Nephron progenitor cell (in vitro differentiated cells): ENCODE data around the gene MFSD2A.

Experiments
- DNase-seq: peaks from one replicate; pipeline ENCODE4 v3.0.0; 2021
- H3K27ac Mint-ChIP-seq: 2 replicates; pipeline ENCODE4 v1.8.0; 2021; ENCODE audit warnings: mild to moderate bottlenecking, moderate library complexity, mixed read lengths
- H3K27me3 Mint-ChIP-seq: 2 replicates; pipeline ENCODE4 v1.8.0; 2021; ENCODE audit warnings: mild to moderate bottlenecking, low read depth, mixed read lengths; ENCODE audit not compliant: poor library complexity
- H3K36me3 Mint-ChIP-seq: 2 replicates; pipeline ENCODE4 v1.8.0; 2021; ENCODE audit warnings: low read depth, mixed read lengths
- H3K4me1 Mint-ChIP-seq: 2 replicates; pipeline ENCODE4 v1.8.0; 2021; ENCODE audit warnings: mixed read lengths
- H3K4me3 Mint-ChIP-seq: 2 replicates; pipeline ENCODE4 v1.8.0; 2021; ENCODE audit warnings: mild to moderate bottlenecking, moderate library complexity, mixed read lengths
- H3K9me3 Mint-ChIP-seq: 2 replicates; pipeline ENCODE4 v1.8.0; 2021; ENCODE audit warnings: mild to moderate bottlenecking, moderate library complexity, mixed read lengths
- TF ChIP-seq, protein P1 (sequence below): fragments of 200-600 bp; sonication (generic); IDR thresholded peaks from 2 replicates; pipeline ENCODE4 v1.5.0; 2021; ENCODE audit warnings: antibody characterized with exemption

Gene MFSD2A

DNA sequence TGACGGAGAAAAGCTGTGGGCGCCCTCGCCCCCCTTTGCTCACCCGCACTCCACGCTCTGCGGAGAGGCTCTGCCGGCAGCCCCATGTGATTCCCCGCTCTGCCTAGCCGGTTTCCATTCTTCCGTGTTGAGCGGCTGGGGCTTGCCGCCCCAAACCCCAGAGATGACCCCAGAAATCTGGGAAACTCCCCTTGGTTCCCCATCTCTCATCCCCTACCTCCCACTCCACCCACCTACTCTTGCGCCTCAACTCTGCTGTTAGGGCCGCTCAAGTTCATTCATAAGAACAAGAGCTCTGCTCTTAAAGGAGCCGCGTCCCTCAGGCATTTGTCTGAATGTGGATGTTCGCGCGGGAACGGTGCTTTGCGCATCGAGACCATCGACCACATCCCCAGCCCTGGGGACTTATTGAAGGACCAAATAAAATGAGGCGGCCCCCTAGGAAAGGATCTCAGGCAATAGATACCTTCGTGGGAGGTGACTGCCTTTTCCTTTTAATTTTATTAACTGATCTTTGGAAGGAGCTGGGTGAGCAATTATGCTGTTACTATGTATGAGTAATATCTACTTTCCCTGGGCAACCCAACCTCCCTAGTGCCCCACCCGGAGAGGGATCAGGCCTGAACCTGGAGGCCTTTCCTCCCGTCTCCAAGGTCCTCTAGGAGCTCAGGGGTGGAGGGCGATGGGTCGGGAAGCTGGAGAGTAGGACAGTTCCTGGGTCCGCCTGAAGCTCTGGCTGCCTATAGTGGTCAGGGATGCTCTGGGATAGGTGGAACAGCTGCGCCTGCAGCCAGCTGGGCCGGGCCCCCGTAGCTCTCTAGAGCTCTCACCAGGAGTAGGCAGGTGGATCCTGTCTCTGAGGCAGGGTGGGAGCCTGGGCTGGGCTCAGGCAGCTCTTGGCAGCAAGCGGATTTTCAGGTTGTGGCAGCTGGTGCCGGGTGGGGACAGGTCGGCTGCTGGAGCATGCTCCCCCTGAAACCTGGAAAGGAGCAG is 898 bp downstream of the MFSD2A start:
- peaks cover 2% of the 10 kb centered on the region for H3K9me3 Mint-ChIP-seq
- TF ChIP-seq, protein P1, sequence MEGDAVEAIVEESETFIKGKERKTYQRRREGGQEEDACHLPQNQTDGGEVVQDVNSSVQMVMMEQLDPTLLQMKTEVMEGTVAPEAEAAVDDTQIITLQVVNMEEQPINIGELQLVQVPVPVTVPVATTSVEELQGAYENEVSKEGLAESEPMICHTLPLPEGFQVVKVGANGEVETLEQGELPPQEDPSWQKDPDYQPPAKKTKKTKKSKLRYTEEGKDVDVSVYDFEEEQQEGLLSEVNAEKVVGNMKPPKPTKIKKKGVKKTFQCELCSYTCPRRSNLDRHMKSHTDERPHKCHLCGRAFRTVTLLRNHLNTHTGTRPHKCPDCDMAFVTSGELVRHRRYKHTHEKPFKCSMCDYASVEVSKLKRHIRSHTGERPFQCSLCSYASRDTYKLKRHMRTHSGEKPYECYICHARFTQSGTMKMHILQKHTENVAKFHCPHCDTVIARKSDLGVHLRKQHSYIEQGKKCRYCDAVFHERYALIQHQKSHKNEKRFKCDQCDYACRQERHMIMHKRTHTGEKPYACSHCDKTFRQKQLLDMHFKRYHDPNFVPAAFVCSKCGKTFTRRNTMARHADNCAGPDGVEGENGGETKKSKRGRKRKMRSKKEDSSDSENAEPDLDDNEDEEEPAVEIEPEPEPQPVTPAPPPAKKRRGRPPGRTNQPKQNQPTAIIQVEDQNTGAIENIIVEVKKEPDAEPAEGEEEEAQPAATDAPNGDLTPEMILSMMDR = no peak
- H3K27ac Mint-ChIP-seq = no peak overlapping the region
- H3K4me1 Mint-ChIP-seq = peaks cover 13% of the 10 kb centered on the region
- H3K4me3 Mint-ChIP-seq = peak overlapping the region; percentile 88
- H3K27me3 Mint-ChIP-seq = peaks cover 62% of the 10 kb centered on the region
- peak; percentile 40 for DNase-seq
- H3K36me3 Mint-ChIP-seq = peaks cover 5% of the 10 kb centered on the region

- Mint-ChIP-seq H3K4me3 (no peak overlapping the region), H3K4me1 (peaks cover 23% of the 10 kb centered on the region), H3K9me3 (no peaks in the 10 kb centered on the region), H3K27ac (no peak overlapping the region), H3K36me3 (peaks cover 5% of the 10 kb centered on the region), H3K27me3 (peaks cover 58% of the 10 kb centered on the region)
- DNase-seq = no peak
- TF ChIP-seq, protein P1 = no peak
Observed at GRCh38 chr1:39957299-39958015, 2.5 kb downstream of the MFSD2A start.

GRCh38 chr1:39958403-39959200 is 3.7 kb downstream of the MFSD2A start:
- Mint-ChIP-seq H3K27me3 (peaks cover 46% of the 10 kb centered on the region), H3K4me3 (no peak overlapping the region), H3K4me1 (peaks cover 23% of the 10 kb centered on the region), H3K36me3 (peaks cover 11% of the 10 kb centered on the region), H3K27ac (peak overlapping the region; percentile 42), H3K9me3 (no peaks in the 10 kb centered on the region)
- DNase-seq = no peak
- TF ChIP-seq, protein P1 = no peak

DNA sequence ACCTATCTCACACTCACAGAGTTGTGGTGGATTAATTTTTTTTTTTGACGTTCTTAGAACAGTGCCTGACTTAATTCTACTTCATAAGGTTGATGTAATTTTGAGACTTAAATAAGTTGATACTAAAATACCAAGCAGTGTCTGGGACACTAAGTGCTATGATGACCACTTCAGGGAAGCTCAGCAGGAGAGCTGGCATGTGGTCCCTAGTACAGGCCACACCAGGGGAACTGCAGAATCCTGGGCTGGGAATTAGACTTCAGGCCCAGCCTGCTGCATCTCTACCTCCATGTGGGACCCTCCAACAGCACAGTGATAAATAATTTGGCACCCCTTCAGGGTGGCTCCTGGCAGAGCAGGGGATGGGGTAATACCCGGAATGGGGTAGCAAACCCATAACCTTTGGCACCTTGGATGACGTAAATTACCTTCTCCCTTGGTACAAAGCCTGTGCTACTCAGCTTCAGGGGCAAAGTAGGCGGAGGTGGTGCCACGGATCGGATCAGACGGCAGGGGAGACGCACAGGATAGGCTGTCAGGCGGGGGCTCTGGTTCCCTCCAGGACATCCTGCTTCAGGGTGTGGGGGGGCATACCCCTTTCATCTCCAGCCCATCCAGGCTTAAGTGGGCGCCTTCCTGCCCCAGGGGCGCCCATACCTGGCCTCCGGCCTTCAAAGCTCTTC is 4.8 kb downstream of the MFSD2A start:
- Mint-ChIP-seq H3K27ac (no peak overlapping the region), H3K4me1 (peaks cover 19% of the 10 kb centered on the region), H3K4me3 (no peak overlapping the region), H3K9me3 (no peaks in the 10 kb centered on the region), H3K36me3 (peaks cover 15% of the 10 kb centered on the region), H3K27me3 (peaks cover 35% of the 10 kb centered on the region)
- TF ChIP-seq, protein P1 = no peak
- no peak for DNase-seq

- no peak for DNase-seq
- TF ChIP-seq, protein P1 = no peak
- peaks cover 19% of the 10 kb centered on the region for H3K4me1 Mint-ChIP-seq
- no peak overlapping the region for H3K27ac Mint-ChIP-seq
- no peaks in the 10 kb centered on the region for H3K9me3 Mint-ChIP-seq
- peaks cover 29% of the 10 kb centered on the region for H3K27me3 Mint-ChIP-seq
- no peak overlapping the region for H3K4me3 Mint-ChIP-seq
- peaks cover 15% of the 10 kb centered on the region for H3K36me3 Mint-ChIP-seq
Observed at GRCh38 chr1:39960431-39960958, 5.5 kb downstream of the MFSD2A start.
